ENCODE measurements around the gene UQCC2. TPM values are rescaled to one million over a fixed set of nuclear protein-coding genes. Genes with fewer than 3 reads are reported as not detected.

UQCC2 gene
- total RNA-seq, 1 donor from 2014 or later = 18.8 TPM

- peak; percentile 70 to 77 for DNase-seq (ENCODE audit: low read depth in 2 of 2)
Observed at GRCh38 chr6:33744001-33744848, 32.7 kb upstream of the UQCC2 start.

GRCh38 chr6:33742837-33743236 lies 31.3 kb upstream of the UQCC2 start:
- no peak for DNase-seq (ENCODE audit: low read depth in 2 of 2)

DNA sequence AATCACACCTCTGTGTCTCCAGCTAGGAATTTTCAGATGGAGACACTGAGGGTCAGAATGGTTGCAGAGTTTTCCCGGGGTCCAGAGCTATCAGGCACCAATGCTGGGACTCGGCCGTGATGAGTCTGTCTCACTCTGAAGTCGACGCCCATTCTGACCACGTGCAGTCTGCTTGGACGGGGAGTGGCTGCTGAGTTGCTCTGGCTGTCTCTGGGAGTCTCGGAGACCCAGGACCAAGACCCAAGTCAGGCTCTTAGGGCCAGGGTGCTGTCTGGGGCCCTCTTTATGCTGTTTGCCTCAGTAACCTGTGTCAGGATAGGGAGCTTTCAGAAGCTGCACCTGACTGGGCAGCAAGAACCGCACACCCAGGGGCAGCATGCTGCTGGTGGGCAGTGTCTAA lies 30.6 kb upstream of the UQCC2 start:
- DNase-seq (ENCODE audit: low read depth in 2 of 2) = no peak

GRCh38 chr6:33740794-33741193 lies 29.3 kb upstream of the UQCC2 start:
- DNase-seq (ENCODE audit: low read depth in 2 of 2) = no peak

GRCh38 chr6:33740204-33740608 lies 28.7 kb upstream of the UQCC2 start:
- DNase-seq (ENCODE audit: low read depth in 2 of 2) = peak in 1 of 2 donors; percentile 53

DNA sequence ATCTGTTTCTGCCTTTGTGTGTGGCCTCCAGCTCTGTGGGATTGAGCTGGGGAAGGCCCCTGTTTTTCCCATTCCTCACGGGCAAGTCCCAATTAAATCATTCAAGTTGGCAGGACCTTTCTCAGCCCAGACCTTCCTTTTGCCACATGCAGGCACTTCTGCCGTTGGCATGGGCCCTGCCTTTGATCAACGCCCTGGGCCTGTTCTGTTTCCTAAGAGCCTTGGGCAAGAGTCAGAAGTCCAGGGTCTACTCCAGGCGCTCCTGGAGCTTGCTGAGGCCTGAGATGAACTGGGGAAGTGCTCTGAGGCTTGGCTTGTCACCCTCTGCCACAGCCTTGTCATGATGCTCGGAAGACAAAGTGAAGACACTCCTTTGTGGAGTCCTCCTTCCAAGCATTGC lies 28.1 kb upstream of the UQCC2 start:
- no peak for DNase-seq (ENCODE audit: low read depth in 2 of 2)

GRCh38 chr6:33738879-33739278 lies 27.4 kb upstream of the UQCC2 start:
- DNase-seq (ENCODE audit: low read depth in 2 of 2) = no peak

DNA sequence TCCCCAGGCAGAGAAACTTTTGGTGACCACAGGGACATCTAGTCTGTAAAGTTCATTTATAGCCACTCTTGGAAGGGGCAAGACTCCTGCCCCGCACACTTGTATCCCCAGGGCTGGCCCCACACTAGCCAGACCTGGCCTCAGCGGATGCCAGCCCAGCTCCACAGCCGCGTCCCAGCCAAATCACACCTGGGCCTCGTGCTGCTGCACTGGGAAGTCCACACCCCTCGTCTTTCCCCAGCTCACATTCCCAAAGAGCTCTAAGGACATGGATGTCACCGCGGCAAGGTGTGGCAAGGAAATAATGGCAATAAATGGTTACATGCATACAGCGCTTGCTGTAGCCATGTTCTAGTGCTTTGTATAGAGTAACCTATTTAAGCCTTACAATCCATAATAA lies 26.7 kb upstream of the UQCC2 start:
- no peak for DNase-seq (ENCODE audit: low read depth in 2 of 2)

- no peak for DNase-seq (ENCODE audit: low read depth in 2 of 2)
Observed at GRCh38 chr6:33737267-33738026, 25.9 kb upstream of the UQCC2 start.

- DNase-seq (ENCODE audit: low read depth in 2 of 2) = no peak
Observed at GRCh38 chr6:33735216-33735615, 23.7 kb upstream of the UQCC2 start.

DNA sequence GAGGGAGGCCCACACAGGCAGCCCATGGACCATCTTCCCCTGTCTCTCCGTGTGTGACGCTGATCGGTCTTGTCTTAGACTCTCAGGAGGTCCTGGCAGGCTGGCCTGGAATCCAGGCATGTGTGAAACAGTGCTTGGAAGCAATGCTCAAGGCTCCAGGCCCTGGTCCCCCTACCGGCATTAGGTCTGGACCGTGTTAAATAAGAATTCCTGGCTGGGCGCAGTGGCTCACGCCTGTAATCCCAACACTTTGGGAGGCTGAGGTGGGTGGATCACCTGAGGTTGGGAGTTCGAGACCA lies 22.2 kb upstream of the UQCC2 start:
- no peak for DNase-seq (ENCODE audit: low read depth in 2 of 2)

- no peak for DNase-seq (ENCODE audit: low read depth in 2 of 2)
Observed at GRCh38 chr6:33732817-33733708, 21.6 kb upstream of the UQCC2 start.

- DNase-seq (ENCODE audit: low read depth in 2 of 2) = no peak
Observed at GRCh38 chr6:33732385-33732784, 20.9 kb upstream of the UQCC2 start.

GRCh38 chr6:33731751-33732282 lies 20.3 kb upstream of the UQCC2 start:
- no peak for DNase-seq (ENCODE audit: low read depth in 2 of 2)

DNA sequence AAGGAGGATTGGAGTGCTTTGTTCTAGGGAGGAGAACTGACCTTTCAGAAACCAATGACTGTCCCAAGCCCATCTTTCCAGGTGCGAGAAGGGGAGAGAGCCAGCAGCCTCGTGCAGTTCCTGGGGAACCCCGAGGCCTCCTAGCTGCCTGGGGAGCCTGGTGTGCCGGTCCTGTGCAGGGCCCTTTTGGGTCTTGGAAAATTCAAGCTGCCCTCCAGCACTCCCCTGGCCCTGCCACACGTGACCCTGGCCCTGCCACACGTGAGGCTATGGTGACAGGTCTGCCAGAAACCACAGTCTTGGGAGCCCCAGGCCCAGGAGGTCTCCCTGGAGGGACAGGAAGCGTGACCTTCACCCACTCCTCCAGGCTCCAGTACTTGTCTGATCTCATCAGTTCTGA lies 19.5 kb upstream of the UQCC2 start:
- no peak for DNase-seq (ENCODE audit: low read depth in 2 of 2)

DNA sequence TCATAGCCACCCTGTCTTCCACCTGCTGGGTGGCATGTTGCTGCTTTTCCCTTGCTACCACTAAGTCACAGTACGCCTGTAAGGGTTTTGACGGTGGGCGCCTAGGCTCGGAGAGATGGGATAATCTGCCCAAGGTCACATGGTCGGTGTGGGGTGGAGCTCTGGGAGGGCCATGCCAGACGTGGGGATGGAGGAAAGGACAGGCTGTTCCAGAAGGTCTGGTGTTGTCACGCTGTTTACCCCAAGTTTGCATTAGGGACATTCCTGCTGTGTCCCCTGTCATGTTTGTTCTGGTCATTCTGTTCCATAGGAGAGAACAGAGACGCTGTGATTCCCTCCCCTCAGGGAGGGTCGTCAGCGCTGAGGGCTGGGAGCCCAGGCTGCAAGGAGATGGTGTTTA lies 19.1 kb upstream of the UQCC2 start:
- no peak for DNase-seq (ENCODE audit: low read depth in 2 of 2)

GRCh38 chr6:33729059-33729458 lies 17.6 kb upstream of the UQCC2 start:
- DNase-seq (ENCODE audit: low read depth in 2 of 2) = no peak

DNA sequence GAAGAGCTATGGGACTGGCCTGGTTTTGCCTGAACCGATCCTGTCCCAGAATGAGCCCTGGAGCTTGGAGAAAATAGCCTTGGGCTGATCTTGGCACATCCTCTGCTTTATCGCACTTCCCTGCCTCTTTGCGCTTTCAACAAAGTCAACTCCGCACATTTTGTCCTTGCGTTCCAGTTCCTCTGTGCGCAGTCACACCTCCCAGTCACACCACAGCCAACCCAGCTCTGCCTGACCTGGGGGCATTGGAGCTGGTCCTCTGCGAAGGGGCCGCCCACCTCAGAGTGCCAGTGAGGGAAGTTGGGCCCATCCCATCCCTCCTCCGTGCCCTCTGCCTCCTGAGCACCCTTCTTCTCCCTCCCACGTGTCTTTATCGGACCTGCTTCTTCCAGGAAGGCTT lies 16.9 kb upstream of the UQCC2 start:
- no peak for DNase-seq (ENCODE audit: low read depth in 2 of 2)

GRCh38 chr6:33727932-33728331 lies 16.4 kb upstream of the UQCC2 start:
- DNase-seq (ENCODE audit: low read depth in 2 of 2) = no peak

DNA sequence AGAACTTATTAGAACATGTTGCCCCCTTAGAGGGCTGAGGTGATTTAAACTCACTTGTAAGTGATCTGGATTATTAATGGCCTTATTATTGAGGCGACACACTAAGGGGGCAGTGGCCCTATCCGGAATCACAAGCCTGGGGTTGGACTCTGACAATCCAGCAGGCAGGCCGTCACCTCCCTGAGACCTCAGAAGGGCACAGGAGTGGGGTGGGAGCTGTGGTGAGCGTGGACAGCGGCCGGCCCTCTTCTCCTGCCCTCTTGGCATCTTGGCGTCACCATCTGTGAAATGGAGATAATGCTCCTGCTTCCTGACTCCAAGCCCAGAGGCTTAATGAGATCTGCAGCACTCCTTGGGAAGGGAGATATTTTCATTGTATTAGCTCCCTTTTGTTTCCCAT lies 15.6 kb upstream of the UQCC2 start:
- no peak for DNase-seq (ENCODE audit: low read depth in 2 of 2)

GRCh38 chr6:33726696-33727095 lies 15.2 kb upstream of the UQCC2 start:
- DNase-seq (ENCODE audit: low read depth in 2 of 2) = no peak

Measured in lung microvascular endothelial cell (primary cell).